Gastroesophageal sphincter (tissue), 4 donors: ENCODE measurements around the gene SQSTM1. TPM values are rescaled to one million over a fixed set of nuclear protein-coding genes. Genes with fewer than 3 reads are reported as not detected.

Experiments used
- ATAC-seq: fragments of 150-250 bp; one replicate; pipeline ENCODE4 v1.9.1; 2016; ENCODE audit warnings: mild to moderate bottlenecking, moderate library complexity
- H3K27ac ChIP-seq, 4 donors: fragments of 200-600 bp; sonication (generic) in 3 of 4; 1 replicate in 3 of 4; 2 replicates in 1 of 4; pipeline ENCODE4 v1.5.1; 2016 to 2019
- H3K27me3 ChIP-seq: fragments of 200-600 bp; sonication (generic); one replicate; pipeline ENCODE4 v1.5.1; 2019
- H3K36me3 ChIP-seq, 2 donors: fragments of 200-600 bp; sonication (generic); one replicate each; pipeline ENCODE4 v1.5.1; 2019; ENCODE audit warnings: control low read depth in 1 of 2
- H3K4me1 ChIP-seq, 3 donors: fragments of 200-600 bp; sonication (generic); 1 replicate in 2 of 3; 2 replicates in 1 of 3; pipeline ENCODE4 v1.5.1; 2016 to 2019; ENCODE audit warnings: control low read depth in 2 of 3
- H3K4me3 ChIP-seq, 2 donors: fragments of 200-600 bp; sonication (generic); one replicate each; pipeline ENCODE4 v1.5.1; 2019; ENCODE audit warnings: mild to moderate bottlenecking in 1 of 2, moderate library complexity in 1 of 2
- H3K9me3 ChIP-seq, 3 donors: fragments of 200-600 bp; sonication (generic); one replicate each; pipeline ENCODE4 v1.5.1; 2017 to 2019; ENCODE audit warnings: control low read depth in 2 of 3
- EP300 ChIP-seq: sonication (generic); formaldehyde crosslinking; IDR thresholded peaks from one replicate; pipeline ENCODE4 v1.6.1; 2017; ENCODE audit warnings: antibody characterized with exemption, mild to moderate bottlenecking
- POLR2A ChIP-seq, 2 donors: fragments of 450-650 bp; IDR thresholded peaks; one replicate each; pipeline ENCODE4 v1.6.1; 2017; ENCODE audit warnings: antibody characterized with exemption in 2 of 2, mild to moderate bottlenecking in 2 of 2, moderate library complexity in 1 of 2
- POLR2AphosphoS5 ChIP-seq: sonication (generic); formaldehyde crosslinking; IDR thresholded peaks from one replicate; pipeline ENCODE4 v1.6.1; 2017; ENCODE audit warnings: antibody characterized with exemption
- WGBS, 2 donors: methylation state at CpG; one replicate each; pipeline ENCODE4 v1.1.5; 2018; ENCODE audit warnings: low coverage in 1 of 2; 5-methylcytosine and 5-hydroxymethylcytosine counted together
- total RNA-seq, 4 donors: library from RNA; depleted of rRNA; stranded (reverse); fragments of >200 nt; gene quantifications; one replicate each; pipeline ENCODE4 v1.1.0, GENCODE V29; 2016
- TF ChIP-seq, protein P1 (sequence below), 4 experiments: fragments of 200-600 bp in 2 of 4; fragments of 450-650 bp in 2 of 4; sonication (generic) in 1 of 4; IDR thresholded peaks; one replicate each; pipeline ENCODE4 v1.5.1; 2017 to 2019; ENCODE audit warnings: antibody characterized with exemption in 4 of 4, mild to moderate bottlenecking in 2 of 4, moderate library complexity in 2 of 4

Gene SQSTM1
- total RNA-seq, 4 donors from 2014 or later: 305 to 485 (median 408) TPM

DNA sequence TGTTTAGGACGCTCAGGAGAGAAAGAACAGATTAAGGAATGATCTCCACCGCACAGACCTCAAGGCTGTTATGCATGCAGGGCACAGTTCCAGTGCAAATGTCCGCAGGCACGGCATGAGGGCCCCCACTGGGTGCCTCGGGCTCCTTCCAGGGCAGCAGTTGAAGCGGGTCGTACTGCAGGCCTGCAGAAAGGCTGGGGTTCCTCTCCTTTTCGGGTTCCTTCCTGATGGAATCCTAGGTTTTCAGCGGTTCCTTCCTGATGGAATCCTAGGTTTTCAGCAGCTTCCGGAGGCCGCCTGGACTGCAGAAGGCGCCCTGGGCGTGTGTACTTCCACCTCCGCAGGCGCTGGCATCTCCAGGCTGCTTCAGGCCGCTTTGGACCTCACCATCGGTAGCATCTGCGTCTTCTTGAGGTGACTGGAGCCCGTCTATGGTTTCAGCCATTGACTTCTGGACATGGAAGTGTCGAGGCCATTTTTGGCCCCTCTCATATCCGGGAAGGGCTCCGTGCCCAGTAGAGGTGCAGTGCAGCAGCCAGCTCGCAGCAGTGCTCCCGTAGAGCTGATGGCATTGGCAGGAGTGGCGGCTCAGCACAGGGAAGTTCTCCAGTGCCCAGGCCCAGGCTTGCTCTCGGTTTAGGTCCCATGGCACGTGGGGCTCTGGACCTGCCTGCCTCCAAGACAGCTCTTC lies 8.4 kb upstream of the SQSTM1 start:
- TF ChIP-seq POLR2AphosphoS5: no peak
- Histone ChIP-seq H3K4me1 (peaks cover 0 to 25% (median 14%) of the 10 kb centered on the region in 3 donors), H3K9me3 (no peaks in the 10 kb centered on the region), H3K27ac (no peak overlapping the region), H3K4me3 (no peak overlapping the region), H3K27me3 (no peaks in the 10 kb centered on the region), H3K36me3 (peaks cover 0 to 23% of the 10 kb centered on the region in 2 donors)
- WGBS, 2 donors: 84 to 100% methylated on average over 1 to 12 of the region's 27 CpGs
- no peak for ATAC-seq

DNA sequence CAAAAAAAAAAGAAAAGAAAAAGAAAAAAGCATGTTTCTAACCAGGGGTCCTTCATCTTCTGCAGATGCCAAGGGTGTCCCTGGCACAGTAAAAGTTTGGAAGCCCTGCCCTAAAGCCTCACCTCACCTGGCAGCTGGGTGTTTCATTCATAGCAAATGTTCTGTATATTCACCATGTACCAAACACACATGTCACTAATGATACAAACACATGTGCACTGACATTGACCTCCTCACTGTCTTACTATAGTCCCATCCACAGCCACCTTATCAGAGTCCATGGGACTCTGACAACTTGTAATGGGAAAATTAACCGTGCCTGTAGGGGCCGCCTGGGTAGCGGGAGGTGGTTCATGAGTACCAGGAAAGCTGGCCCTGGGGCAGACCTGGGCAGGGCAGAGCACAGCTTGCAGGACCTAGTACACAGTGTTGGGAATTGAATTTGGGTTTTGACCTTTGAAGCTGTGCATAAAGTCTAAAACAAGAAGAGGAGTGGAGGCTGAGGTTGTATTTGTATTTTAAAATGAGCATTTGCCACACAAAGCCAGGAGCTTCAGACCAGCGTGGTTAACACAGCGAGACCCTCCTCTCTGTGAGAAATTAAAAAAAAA lies 7.6 kb upstream of the SQSTM1 start:
- Histone ChIP-seq H3K36me3 (peaks cover 0 to 23% of the 10 kb centered on the region in 2 donors), H3K27ac (no peak overlapping the region), H3K9me3 (no peaks in the 10 kb centered on the region), H3K4me3 (no peak overlapping the region), H3K4me1 (peaks cover 0 to 25% (median 12%) of the 10 kb centered on the region in 3 donors), H3K27me3 (no peaks in the 10 kb centered on the region)
- no peak for ATAC-seq
- WGBS, 2 donors: 91 to 100% methylated on average over 3 to 5 of the region's 5 CpGs
- TF ChIP-seq POLR2AphosphoS5 (no peak), EP300 (no peak), POLR2A (IDR thresholded peaks at IDR 0.05) (no peak)
- TF ChIP-seq, protein P1, sequence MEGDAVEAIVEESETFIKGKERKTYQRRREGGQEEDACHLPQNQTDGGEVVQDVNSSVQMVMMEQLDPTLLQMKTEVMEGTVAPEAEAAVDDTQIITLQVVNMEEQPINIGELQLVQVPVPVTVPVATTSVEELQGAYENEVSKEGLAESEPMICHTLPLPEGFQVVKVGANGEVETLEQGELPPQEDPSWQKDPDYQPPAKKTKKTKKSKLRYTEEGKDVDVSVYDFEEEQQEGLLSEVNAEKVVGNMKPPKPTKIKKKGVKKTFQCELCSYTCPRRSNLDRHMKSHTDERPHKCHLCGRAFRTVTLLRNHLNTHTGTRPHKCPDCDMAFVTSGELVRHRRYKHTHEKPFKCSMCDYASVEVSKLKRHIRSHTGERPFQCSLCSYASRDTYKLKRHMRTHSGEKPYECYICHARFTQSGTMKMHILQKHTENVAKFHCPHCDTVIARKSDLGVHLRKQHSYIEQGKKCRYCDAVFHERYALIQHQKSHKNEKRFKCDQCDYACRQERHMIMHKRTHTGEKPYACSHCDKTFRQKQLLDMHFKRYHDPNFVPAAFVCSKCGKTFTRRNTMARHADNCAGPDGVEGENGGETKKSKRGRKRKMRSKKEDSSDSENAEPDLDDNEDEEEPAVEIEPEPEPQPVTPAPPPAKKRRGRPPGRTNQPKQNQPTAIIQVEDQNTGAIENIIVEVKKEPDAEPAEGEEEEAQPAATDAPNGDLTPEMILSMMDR (IDR thresholded peaks at IDR 0.05): no peak

DNA sequence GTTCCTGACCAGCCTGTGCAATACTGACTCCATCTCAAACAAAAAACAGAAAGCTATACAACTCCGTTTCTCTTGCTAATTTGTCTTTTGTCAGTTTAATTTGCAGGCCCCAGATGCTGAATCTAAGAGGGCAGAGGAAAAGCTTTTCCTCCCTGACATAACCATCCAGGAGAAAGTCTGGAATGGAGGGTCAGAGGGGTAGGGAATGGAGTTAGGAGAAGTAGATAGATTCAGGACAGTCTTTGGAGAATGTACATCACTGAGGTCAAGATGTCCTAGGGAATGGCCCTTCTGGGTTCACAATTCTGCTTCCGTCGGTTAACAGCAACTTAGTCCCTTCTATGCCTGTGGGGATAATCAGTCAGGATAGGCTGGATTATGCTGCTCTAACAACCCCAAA lies 6.6 kb upstream of the SQSTM1 start:
- ATAC-seq: no peak
- 72 to 76% methylated on average over 3 of the region's 3 CpGs for WGBS, 2 donors
- no peak overlapping the region for H3K4me3 ChIP-seq
- no peaks in the 10 kb centered on the region for H3K27me3 ChIP-seq
- peaks cover 0 to 32% (median 18%) of the 10 kb centered on the region in 3 donors for H3K4me1 ChIP-seq
- TF ChIP-seq POLR2A (IDR thresholded peaks at IDR 0.05) (no peak), POLR2AphosphoS5 (no peak), EP300 (no peak)
- TF ChIP-seq, protein P1 (IDR thresholded peaks at IDR 0.05): no peak
- H3K27ac ChIP-seq: no peak overlapping the region
- no peaks in the 10 kb centered on the region for H3K9me3 ChIP-seq
- H3K36me3 ChIP-seq: peaks cover 0 to 23% of the 10 kb centered on the region in 2 donors

DNA sequence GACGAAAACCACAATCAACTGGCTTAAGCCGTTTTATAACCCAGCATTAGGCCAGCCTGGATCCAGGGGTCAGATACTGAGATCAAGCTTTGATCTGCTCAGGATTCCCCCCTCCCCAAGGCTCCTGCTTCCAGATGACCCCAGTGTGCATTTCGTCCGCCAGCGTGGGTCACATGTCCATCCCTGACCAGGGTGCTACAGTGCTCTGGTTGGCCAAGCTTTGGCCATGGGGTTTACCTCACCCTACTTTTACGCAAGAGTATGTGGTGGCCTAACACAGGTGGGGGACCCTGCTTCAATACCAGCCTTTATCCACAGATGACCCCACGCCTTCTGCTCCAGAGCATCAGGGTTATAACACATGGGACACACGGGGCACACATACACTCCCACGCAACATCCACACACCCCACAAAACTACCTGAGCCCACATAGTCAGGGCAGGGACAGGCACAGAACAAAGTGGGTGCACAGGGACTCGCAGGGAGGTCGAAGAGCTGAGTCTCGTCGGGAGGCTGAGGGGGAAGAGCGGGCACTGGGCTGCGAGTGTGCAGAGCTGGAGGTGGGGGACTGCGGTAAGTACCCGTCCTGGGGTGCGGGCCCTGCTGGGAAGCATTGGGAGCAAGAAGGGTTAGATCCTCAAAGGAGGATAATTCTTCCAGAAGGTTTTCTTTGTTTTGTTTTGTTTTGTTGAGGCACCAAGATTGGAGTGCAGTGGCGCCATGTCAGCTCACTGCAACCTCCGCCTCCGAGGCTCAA lies 5.0 kb upstream of the SQSTM1 start:
- Histone ChIP-seq H3K9me3 (no peaks in the 10 kb centered on the region), H3K27ac (no peak overlapping the region), H3K4me1 (peaks cover 3 to 45% (median 29%) of the 10 kb centered on the region in 3 donors), H3K27me3 (no peaks in the 10 kb centered on the region), H3K4me3 (no peak overlapping the region), H3K36me3 (peaks cover 0 to 23% of the 10 kb centered on the region in 2 donors)
- no peak for ATAC-seq
- WGBS, 2 donors: 92 to 94% methylated on average over 13 of the region's 21 CpGs
- TF ChIP-seq EP300 (no peak), POLR2A (IDR thresholded peaks at IDR 0.05) (no peak), POLR2AphosphoS5 (no peak)
- TF ChIP-seq, protein P1 (IDR thresholded peaks at IDR 0.05): no peak

DNA sequence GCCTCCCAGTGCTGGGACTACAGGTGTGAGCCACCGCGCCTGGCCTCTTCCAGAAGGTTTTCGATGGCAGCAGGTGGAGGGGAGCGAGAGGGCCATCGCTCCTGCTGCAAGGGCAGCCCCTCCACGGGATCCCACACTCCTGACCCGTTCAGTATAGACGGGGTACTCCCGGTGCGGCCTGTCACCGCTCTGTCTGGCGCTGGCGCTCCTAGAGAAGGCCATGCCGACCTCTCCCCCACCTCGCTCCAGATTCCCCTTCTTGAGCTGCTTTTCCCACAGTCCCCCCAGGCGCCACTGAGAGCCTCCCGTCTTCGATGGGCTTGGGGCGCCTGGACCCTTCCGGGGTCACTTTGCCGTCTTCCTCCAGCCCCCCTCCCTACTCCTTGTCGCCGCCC lies 4.3 kb upstream of the SQSTM1 start:
- Histone ChIP-seq H3K27ac (peak overlapping the region in 3 of 4 donors; percentile 56 to 99 (median 97)), H3K36me3 (peaks cover 0 to 23% of the 10 kb centered on the region in 2 donors), H3K4me3 (peak overlapping the region; percentile 48 to 65), H3K27me3 (no peaks in the 10 kb centered on the region), H3K9me3 (no peaks in the 10 kb centered on the region), H3K4me1 (peaks cover 3 to 45% (median 29%) of the 10 kb centered on the region in 3 donors)
- WGBS, 2 donors: 51 to 69% methylated on average over 11 to 12 of the region's 23 CpGs
- no peak for ATAC-seq
- no peak for TF ChIP-seq POLR2AphosphoS5
- no peak for TF ChIP-seq EP300
- TF ChIP-seq, protein P1 (IDR thresholded peaks at IDR 0.05): no peak
- no peak for TF ChIP-seq POLR2A (IDR thresholded peaks at IDR 0.05)
